H1 (cell line): ENCODE data around the gene CYGB. TPM values are rescaled to one million over a fixed set of nuclear protein-coding genes. Genes with fewer than 3 reads are reported as not detected.

Experiments used
- ASH2L ChIP-seq: fragments of 200-600, 300-600 bp; sonication (generic); IDR thresholded peaks from one replicate; pipeline ENCODE4 v1.7.1; 2017; ENCODE audit warnings: low read length
- CHD7 ChIP-seq: fragments of 300-600 bp; sonication (generic); IDR thresholded peaks from 2 replicates; pipeline ENCODE4 v1.7.1; 2012; ENCODE audit warnings: low read length, moderate library complexity, mild to moderate bottlenecking, inconsistent platforms; ENCODE audit not compliant: insufficient replicate concordance
- CREB1 ChIP-seq: IDR thresholded peaks from 2 replicates; pipeline ENCODE4 v1.6.1; 2012; ENCODE audit warnings: inconsistent platforms
- FOSL1 ChIP-seq: IDR thresholded peaks from 2 replicates; pipeline ENCODE4 v1.6.1; 2011; ENCODE audit warnings: mild to moderate bottlenecking, low read depth, low read length, moderate library complexity; ENCODE audit not compliant: insufficient read depth
- YY1 ChIP-seq: IDR thresholded peaks from 2 replicates; pipeline ENCODE4 v1.6.1; 2011; ENCODE audit warnings: low read depth, mild to moderate bottlenecking, low read length
- polyA plus RNA-seq, 7 experiments: library from polyadenylated mRNA; depleted of rRNA in 3 of 7; stranded (reverse) in 5 of 7; unstranded in 2 of 7; fragments of >200 nt in 5 of 7; fragments of 200-250 nt in 2 of 7; gene quantifications; 1 replicate in 5 of 7; 2 replicates in 1 of 7; 4 replicates in 1 of 7; pipeline versions ENCODE4 v1.2.1 to v1.2.3, GENCODE V29; 2011 to 2013; ENCODE audit warnings: missing spikeins in 2 of 7, mixed read lengths in 2 of 7
- total RNA-seq: library from RNA; stranded (reverse); fragmentation: NEBNext Ultra II Directional; extraction: Animal tissue kit (Norgen Biotek cat#: 25700); gene quantifications from 2 replicates; pipeline ENCODE4 v1.2.1, GENCODE V29; 2021
- TF ChIP-seq, protein P1 (sequence below), 3 experiments: IDR thresholded peaks; 1 replicate in 2 of 3; 2 replicates in 1 of 3; pipeline versions ENCODE4 v1.5.1 to v1.6.1; 2011; ENCODE audit warnings: low read length in 3 of 3, mild to moderate bottlenecking in 3 of 3, inconsistent platforms in 2 of 3, low read depth in 1 of 3, moderate library complexity in 1 of 3; ENCODE audit not compliant: insufficient read depth in 1 of 3; ENCODE audit errors: control extremely low read depth in 1 of 3

CYGB gene
- total and polyA plus RNA-seq, 2 of the 8 experiments (the other 6 are each of a cell fraction or from before 2014, with no cell fraction given) = 2.7 to 3.7 TPM

DNA sequence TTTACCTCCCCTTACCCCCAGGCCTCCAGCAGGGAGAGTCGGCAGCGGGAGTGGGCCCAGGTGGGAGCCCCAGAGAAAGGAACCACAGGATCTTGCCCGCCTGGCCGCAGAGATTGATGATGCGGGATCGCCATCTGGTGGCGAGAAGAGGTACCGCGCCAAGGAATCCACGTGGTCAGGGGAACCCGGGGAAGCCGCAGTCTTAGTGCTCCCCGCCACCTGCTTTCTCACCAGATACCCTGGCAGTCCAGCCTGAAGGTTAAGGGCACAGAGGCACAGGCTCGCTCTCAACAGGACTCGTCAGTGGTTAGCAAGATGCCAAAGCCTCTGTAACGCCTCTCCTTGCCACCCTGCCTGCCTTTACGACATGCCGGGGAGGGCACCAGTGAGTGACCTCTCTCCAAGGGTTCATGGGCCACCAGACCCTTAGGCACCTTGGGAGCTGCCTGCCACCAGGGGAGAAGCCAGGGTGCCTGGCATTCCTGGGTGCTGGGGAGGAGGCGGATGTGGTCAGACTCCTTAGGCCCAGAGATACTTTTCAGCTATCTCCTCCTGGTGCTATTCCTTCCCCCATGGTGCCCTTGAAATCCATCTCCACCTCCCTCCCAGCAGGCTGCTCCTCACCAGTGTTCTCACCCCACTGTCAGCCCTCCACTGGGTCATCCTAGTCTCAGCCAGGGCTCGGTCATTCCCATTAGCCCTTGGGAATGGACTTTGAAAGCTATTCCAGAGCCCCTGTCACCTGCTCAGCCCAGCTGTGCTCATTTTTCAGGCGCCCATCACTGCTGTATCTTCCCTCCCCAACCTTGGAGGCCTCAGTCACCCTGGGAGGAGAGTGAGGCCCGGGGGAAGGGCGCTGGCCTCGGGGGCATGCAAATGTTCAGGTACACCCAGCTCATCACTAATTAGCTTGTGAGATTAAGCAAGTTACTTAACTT lies 30.8 kb downstream of the CYGB start (continued):
- TF ChIP-seq CHD7 (no peak), CREB1 (no peak), YY1 (peak; percentile 28; the same call in 1 of the 2 replicates), ASH2L (no peak), FOSL1 (no peak)
- TF ChIP-seq, protein P1, sequence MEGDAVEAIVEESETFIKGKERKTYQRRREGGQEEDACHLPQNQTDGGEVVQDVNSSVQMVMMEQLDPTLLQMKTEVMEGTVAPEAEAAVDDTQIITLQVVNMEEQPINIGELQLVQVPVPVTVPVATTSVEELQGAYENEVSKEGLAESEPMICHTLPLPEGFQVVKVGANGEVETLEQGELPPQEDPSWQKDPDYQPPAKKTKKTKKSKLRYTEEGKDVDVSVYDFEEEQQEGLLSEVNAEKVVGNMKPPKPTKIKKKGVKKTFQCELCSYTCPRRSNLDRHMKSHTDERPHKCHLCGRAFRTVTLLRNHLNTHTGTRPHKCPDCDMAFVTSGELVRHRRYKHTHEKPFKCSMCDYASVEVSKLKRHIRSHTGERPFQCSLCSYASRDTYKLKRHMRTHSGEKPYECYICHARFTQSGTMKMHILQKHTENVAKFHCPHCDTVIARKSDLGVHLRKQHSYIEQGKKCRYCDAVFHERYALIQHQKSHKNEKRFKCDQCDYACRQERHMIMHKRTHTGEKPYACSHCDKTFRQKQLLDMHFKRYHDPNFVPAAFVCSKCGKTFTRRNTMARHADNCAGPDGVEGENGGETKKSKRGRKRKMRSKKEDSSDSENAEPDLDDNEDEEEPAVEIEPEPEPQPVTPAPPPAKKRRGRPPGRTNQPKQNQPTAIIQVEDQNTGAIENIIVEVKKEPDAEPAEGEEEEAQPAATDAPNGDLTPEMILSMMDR (IDR thresholded peaks at IDR 0.05; ENCODE audit: control extremely low read depth in 1 of 3, insufficient read depth in 1 of 3, low read depth in 1 of 3, low read length in 3 of 3) = peak; percentile 92 to 98 (median 93)
